Lung (tissue), 12 donors: ENCODE measurements around the gene EMP3. TPM values are rescaled to one million over a fixed set of nuclear protein-coding genes. Genes with fewer than 3 reads are reported as not detected.

Experiments used
- ATAC-seq: fragments of 200-7000 bp; cut with Tn5 transposase; one replicate; pipeline ENCODE4 v1.9.1; 2020; ENCODE audit warnings: moderate number of reproducible peaks; ENCODE audit not compliant: insufficient read depth, low FRiP score
- DNase-seq, 3 donors: peaks; one replicate each; pipeline ENCODE4 v3.0.0-alpha.2; 2013 to 2017
- H3K27ac ChIP-seq, 2 donors: one replicate each; pipeline ENCODE4 v1.5.1; 2013; ENCODE audit warnings: mild to moderate bottlenecking in 2 of 2, moderate library complexity in 2 of 2, control low read depth in 1 of 2, inconsistent platforms in 1 of 2, low read depth in 1 of 2, low read length in 1 of 2
- H3K27me3 ChIP-seq, 3 donors: one replicate each; pipeline ENCODE4 v1.5.1; 2013; ENCODE audit warnings: low read length in 2 of 3; ENCODE audit not compliant: control insufficient read depth in 3 of 3, insufficient read depth in 3 of 3
- H3K36me3 ChIP-seq, 4 donors: one replicate each; pipeline ENCODE4 v1.5.1; 2013; ENCODE audit warnings: low read length in 4 of 4, mild to moderate bottlenecking in 1 of 4, moderate library complexity in 1 of 4; ENCODE audit not compliant: control insufficient read depth in 4 of 4, insufficient read depth in 4 of 4
- H3K4me1 ChIP-seq, 5 donors: one replicate each; pipeline ENCODE4 v1.5.1; 2013; ENCODE audit warnings: low read length in 5 of 5, mild to moderate bottlenecking in 2 of 5, moderate library complexity in 1 of 5; ENCODE audit not compliant: control insufficient read depth in 5 of 5, insufficient read depth in 5 of 5
- H3K4me3 ChIP-seq: one replicate; pipeline ENCODE4 v1.5.1; 2013; ENCODE audit warnings: mild to moderate bottlenecking, control low read depth, moderate library complexity
- H3K9ac ChIP-seq, 2 donors: one replicate each; pipeline ENCODE4 v1.5.1; 2013; ENCODE audit warnings: low read length in 2 of 2, control low read depth in 1 of 2; ENCODE audit not compliant: insufficient read depth in 1 of 2
- H3K9me3 ChIP-seq, 4 donors: one replicate each; pipeline ENCODE4 v1.5.1; 2013; ENCODE audit warnings: low read length in 3 of 4, mild to moderate bottlenecking in 1 of 4, moderate library complexity in 1 of 4; ENCODE audit not compliant: control insufficient read depth in 4 of 4, insufficient read depth in 3 of 4
- CTCF ChIP-seq: IDR thresholded peaks from 2 replicates; pipeline ENCODE4 v1.5.1; 2012; ENCODE audit warnings: mild to moderate bottlenecking; ENCODE audit errors: control extremely low read depth, extremely low read depth
- WGBS, 2 donors: extraction: QIAGEN DNeasy Blood & Tissue Kit; methylation state at CpG; one replicate each; pipeline ENCODE4 v1.1.7; 2013; 5-methylcytosine and 5-hydroxymethylcytosine counted together
- polyA plus RNA-seq, 2 donors: library from polyadenylated mRNA; stranded (reverse); fragments of 200-250 nt; gene quantifications; one replicate each; pipeline ENCODE4 v1.2.1, GENCODE V29; 2013
- total RNA-seq, 2 donors: library from RNA; depleted of rRNA in 1 of 2; stranded (reverse); fragments of >200 nt in 1 of 2; gene quantifications; one replicate each; pipeline ENCODE4 v1.2.1, GENCODE V29; 2014 to 2021
- donor health status: control.
- donor health status: control.
- donor health status: Bipolar disorder and iron deficiency.
- donor health status: healthy.
- donor health status: DM: yes; HTN: yes; CAD: no.

The EMP3 gene
- total and polyA plus RNA-seq, 4 donors: 36.9 to 276 (median 223) TPM

DNA sequence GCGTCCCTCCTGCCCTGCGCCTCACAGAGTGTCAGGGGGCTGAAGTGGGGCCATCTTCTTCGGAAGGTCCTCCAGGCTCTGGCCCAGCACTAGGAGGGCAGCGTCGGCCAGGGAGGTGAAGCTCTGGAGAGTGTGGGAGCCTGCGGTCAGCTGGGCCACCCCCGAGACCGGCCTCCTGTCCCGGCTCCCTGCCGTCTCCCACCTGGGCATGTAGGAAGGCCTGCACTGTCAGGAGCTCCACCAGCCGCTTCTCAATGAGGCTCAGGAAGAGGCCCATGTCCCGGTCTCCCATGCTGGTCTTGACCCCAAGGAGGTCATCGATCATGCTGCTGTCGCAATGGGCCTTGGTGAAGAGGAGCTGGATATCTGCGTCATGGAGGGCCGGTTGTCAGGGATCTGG, 27.4 kb upstream of the EMP3 start:
- no peak overlapping the region for H3K27ac ChIP-seq
- ATAC-seq: no peak
- H3K4me3 ChIP-seq: no peak overlapping the region
- no peak overlapping the region for H3K9ac ChIP-seq
- no peak for DNase-seq
- no peak for TF ChIP-seq CTCF
- WGBS, 2 donors: 94 to 96% methylated on average over 16 of the region's 16 CpGs
- no peaks in the 10 kb centered on the region for H3K36me3 ChIP-seq
- no peaks in the 10 kb centered on the region for H3K27me3 ChIP-seq
- no peaks in the 10 kb centered on the region for H3K9me3 ChIP-seq
- no peaks in the 10 kb centered on the region for H3K4me1 ChIP-seq

DNA sequence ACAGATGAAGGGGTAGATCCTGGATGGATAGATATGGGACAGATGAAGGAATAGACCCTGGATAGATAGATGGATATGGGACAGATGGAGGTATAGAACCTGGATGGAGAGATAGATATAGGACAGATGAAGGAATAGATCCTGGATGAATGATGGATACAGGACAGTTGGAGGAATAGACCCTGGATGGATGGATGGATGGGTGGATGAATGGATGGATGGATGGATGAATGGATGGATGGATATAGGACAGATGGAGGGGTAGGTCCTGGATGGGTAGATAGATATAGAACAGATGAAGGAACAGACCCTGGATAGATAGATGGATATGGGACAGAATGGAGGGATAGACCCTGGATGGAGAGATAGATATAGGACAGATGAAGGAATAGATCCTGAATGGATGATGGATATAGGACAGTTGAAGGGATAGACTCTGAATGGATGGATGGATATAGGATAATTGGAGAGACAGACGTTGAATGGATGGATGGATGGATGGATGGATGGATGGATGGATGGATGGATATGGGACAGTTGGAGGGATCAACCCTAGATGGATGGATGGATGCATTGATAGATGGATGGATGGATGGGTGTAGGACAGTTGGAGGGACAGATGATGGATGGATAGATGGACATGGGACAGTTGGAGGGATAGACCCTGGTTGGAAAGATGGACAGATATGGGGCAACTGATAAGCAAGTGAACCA, 23.3 kb upstream of the EMP3 start:
- H3K9me3 ChIP-seq: no peaks in the 10 kb centered on the region
- H3K4me1 ChIP-seq: no peaks in the 10 kb centered on the region
- no peak overlapping the region for H3K9ac ChIP-seq
- H3K36me3 ChIP-seq: no peaks in the 10 kb centered on the region
- ATAC-seq (no peak), DNase-seq (no peak)
- WGBS, 2 donors: 94 to 100% methylated on average over 1 of the region's 1 CpG
- no peak for TF ChIP-seq CTCF
- no peaks in the 10 kb centered on the region for H3K27me3 ChIP-seq
- H3K27ac ChIP-seq: no peak overlapping the region
- H3K4me3 ChIP-seq: no peak overlapping the region

DNA sequence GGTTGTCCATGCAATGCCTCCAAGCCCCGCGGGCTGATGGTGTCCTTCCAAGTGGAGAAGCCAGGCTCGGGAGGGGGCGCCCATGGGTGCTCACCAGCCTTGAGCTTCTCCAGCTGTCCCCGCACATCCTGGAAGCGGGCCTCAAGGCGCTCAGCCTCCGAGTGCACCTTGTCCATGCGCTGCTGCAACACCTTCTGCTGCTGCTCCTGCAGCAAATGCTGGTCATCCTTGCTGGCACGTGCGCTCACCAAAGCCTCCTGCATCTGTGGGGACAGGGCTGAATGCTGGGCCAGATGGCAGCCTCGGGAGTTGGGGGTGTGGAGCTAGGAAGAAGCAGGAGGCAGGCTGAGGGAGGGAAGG, 22.8 kb upstream of the EMP3 start:
- Histone ChIP-seq H3K9ac (no peak overlapping the region), H3K4me3 (no peak overlapping the region), H3K27me3 (no peaks in the 10 kb centered on the region), H3K9me3 (no peaks in the 10 kb centered on the region), H3K4me1 (no peaks in the 10 kb centered on the region), H3K36me3 (no peaks in the 10 kb centered on the region), H3K27ac (no peak overlapping the region)
- 92 to 94% methylated on average over 12 of the region's 12 CpGs for WGBS, 2 donors
- no peak for TF ChIP-seq CTCF
- ATAC-seq (no peak), DNase-seq (no peak)

- no peak overlapping the region for H3K4me3 ChIP-seq
- ATAC-seq (no peak), DNase-seq (no peak)
- H3K4me1 ChIP-seq: no peaks in the 10 kb centered on the region
- WGBS, 2 donors: 91 to 95% methylated on average over 10 to 13 of the region's 13 CpGs
- no peaks in the 10 kb centered on the region for H3K9me3 ChIP-seq
- H3K27me3 ChIP-seq: no peaks in the 10 kb centered on the region
- no peak for TF ChIP-seq CTCF
- H3K27ac ChIP-seq: no peak overlapping the region
- H3K9ac ChIP-seq: no peak overlapping the region
- H3K36me3 ChIP-seq: no peaks in the 10 kb centered on the region
These were observed 22.0 kb upstream of the EMP3 start for GRCh38 chr19:48303367-48303766.
